H9 (cell line): ENCODE data around the gene POLR1C. TPM values are rescaled to one million over a fixed set of nuclear protein-coding genes. Genes with fewer than 3 reads are reported as not detected.

Experiments used
- DNase-seq: peaks from one replicate; pipeline ENCODE4 v3.0.0-alpha.2; 2017
- H2AFZ ChIP-seq: one replicate; pipeline ENCODE4 v1.6.1; 2013; ENCODE audit warnings: mild to moderate bottlenecking, low read length, control low read depth, moderate library complexity
- H2AK5ac ChIP-seq: 2 replicates; pipeline ENCODE4 v1.6.1; 2013; ENCODE audit warnings: low read length, control low read depth, mixed read lengths; ENCODE audit not compliant: insufficient read length
- H2BK120ac ChIP-seq: one replicate; pipeline ENCODE4 v1.6.1; 2013; ENCODE audit warnings: low read depth, mild to moderate bottlenecking, low read length, control low read depth, inconsistent platforms; ENCODE audit not compliant: poor library complexity, severe bottlenecking
- H2BK12ac ChIP-seq: 2 replicates; pipeline ENCODE4 v1.6.1; 2013; ENCODE audit warnings: low read length, control low read depth, mixed read lengths, low read depth; ENCODE audit not compliant: insufficient read length
- H2BK15ac ChIP-seq: 2 replicates; pipeline ENCODE4 v1.6.1; 2013; ENCODE audit warnings: low read depth, low read length, control low read depth
- H2BK20ac ChIP-seq: one replicate; pipeline ENCODE4 v1.6.1; 2013; ENCODE audit warnings: low read depth, mild to moderate bottlenecking, low read length, control low read depth, inconsistent platforms; ENCODE audit not compliant: poor library complexity, severe bottlenecking
- H2BK5ac ChIP-seq: 2 replicates; pipeline ENCODE4 v1.6.1; 2013; ENCODE audit warnings: low read length, control low read depth, mixed read lengths; ENCODE audit not compliant: insufficient read length
- H3K14ac ChIP-seq: 2 replicates; pipeline ENCODE4 v1.6.1; 2013; ENCODE audit warnings: low read length, control low read depth; ENCODE audit not compliant: insufficient read depth
- H3K18ac ChIP-seq: 2 replicates; pipeline ENCODE4 v1.6.1; 2013; ENCODE audit warnings: low read depth, mild to moderate bottlenecking, mixed read lengths, low read length, control low read depth; ENCODE audit not compliant: insufficient read length
- H3K23ac ChIP-seq: 2 replicates; pipeline ENCODE4 v1.6.1; 2013; ENCODE audit warnings: low read length, control low read depth, mixed read lengths, low read depth; ENCODE audit not compliant: insufficient read length
- H3K23me2 ChIP-seq: 2 replicates; pipeline ENCODE4 v1.6.1; 2013; ENCODE audit warnings: low read depth, mild to moderate bottlenecking, mixed read lengths, low read length, control low read depth; ENCODE audit not compliant: insufficient read length, poor library complexity, severe bottlenecking
- H3K27ac ChIP-seq: 2 replicates; pipeline ENCODE4 v1.5.1; 2013; ENCODE audit warnings: low read length, control low read depth, mixed read lengths, low read depth; ENCODE audit not compliant: insufficient read length
- H3K27me3 ChIP-seq: 2 replicates; pipeline ENCODE4 v1.6.1; 2013; ENCODE audit warnings: low read length, control low read depth, inconsistent platforms; ENCODE audit not compliant: insufficient read depth
- H3K4ac ChIP-seq: 2 replicates; pipeline ENCODE4 v1.6.1; 2013; ENCODE audit warnings: low read depth, mild to moderate bottlenecking, control low read depth, inconsistent platforms, low read length, moderate library complexity
- H3K4me1 ChIP-seq: 2 replicates; pipeline ENCODE4 v1.6.1; 2013; ENCODE audit warnings: low read length, control low read depth, inconsistent platforms; ENCODE audit not compliant: insufficient read depth
- H3K4me2 ChIP-seq: 2 replicates; pipeline ENCODE4 v1.6.1; 2013; ENCODE audit warnings: low read length, control low read depth, mixed read lengths; ENCODE audit not compliant: insufficient read length, insufficient read depth
- H3K56ac ChIP-seq: 2 replicates; pipeline ENCODE4 v1.6.1; 2013; ENCODE audit warnings: low read depth, mild to moderate bottlenecking, mixed read lengths, low read length, control low read depth; ENCODE audit not compliant: insufficient read length
- H3K79me1 ChIP-seq: 2 replicates; pipeline ENCODE4 v1.6.1; 2013; ENCODE audit warnings: low read depth, mild to moderate bottlenecking, moderate library complexity, low read length, control low read depth, inconsistent platforms; ENCODE audit not compliant: insufficient read depth, poor library complexity, severe bottlenecking
- H3K79me2 ChIP-seq: 2 replicates; pipeline ENCODE4 v1.6.1; 2013; ENCODE audit warnings: low read length, control low read depth, inconsistent platforms; ENCODE audit not compliant: insufficient read depth
- H3K9ac ChIP-seq: 2 replicates; pipeline ENCODE4 v1.6.1; 2013; ENCODE audit warnings: low read length, control low read depth, mixed read lengths; ENCODE audit not compliant: insufficient read length; ENCODE audit errors: extremely low read depth
- H3K9me3 ChIP-seq: one replicate; pipeline ENCODE4 v1.6.1; 2013; ENCODE audit warnings: low read depth, low read length, inconsistent platforms; ENCODE audit not compliant: control insufficient read depth
- H3T11ph ChIP-seq: one replicate; pipeline ENCODE4 v1.6.1; 2013; ENCODE audit warnings: mild to moderate bottlenecking, low read length, control low read depth, inconsistent platforms
- H4K20me1 ChIP-seq: one replicate; pipeline ENCODE4 v1.6.1; 2013; ENCODE audit not compliant: control insufficient read depth, insufficient read length, insufficient read depth
- H4K5ac ChIP-seq: 2 replicates; pipeline ENCODE4 v1.6.1; 2013; ENCODE audit warnings: low read depth, mild to moderate bottlenecking, mixed read lengths, low read length, control low read depth; ENCODE audit not compliant: insufficient read length
- H4K8ac ChIP-seq: replicated peaks from 2 replicates; pipeline ENCODE4 v1.6.1; 2013; ENCODE audit warnings: low read length, control low read depth, mixed read lengths, low read depth; ENCODE audit not compliant: insufficient read length
- H4K91ac ChIP-seq: 2 replicates; pipeline ENCODE4 v1.6.1; 2013; ENCODE audit warnings: low read depth, mild to moderate bottlenecking, moderate library complexity, mixed read lengths, low read length, control low read depth; ENCODE audit not compliant: insufficient read length
- H3K27ac Mint-ChIP-seq, 3 experiments: 2 replicates in 2 of 3; 3 replicates in 1 of 3; pipeline ENCODE4 v1.8.0; 2020 to 2021; ENCODE audit warnings: mixed read lengths in 3 of 3, mild to moderate bottlenecking in 1 of 3, moderate library complexity in 1 of 3
- H3K27me3 Mint-ChIP-seq: 2 replicates; pipeline ENCODE4 v1.8.0; 2021; ENCODE audit warnings: low read depth, mild to moderate bottlenecking, moderate library complexity, mixed read lengths
- H3K36me3 Mint-ChIP-seq, 3 experiments: 2 replicates in 2 of 3; 3 replicates in 1 of 3; pipeline ENCODE4 v1.8.0; 2020 to 2021; ENCODE audit warnings: low read depth in 3 of 3, mixed read lengths in 3 of 3; ENCODE audit not compliant: insufficient read depth in 1 of 3
- H3K4me1 Mint-ChIP-seq, 2 experiments: 2 replicates each; pipeline ENCODE4 v1.8.0; 2020; ENCODE audit warnings: mixed read lengths in 2 of 2
- H3K4me3 Mint-ChIP-seq, 2 experiments: 2 replicates in 1 of 2; 3 replicates in 1 of 2; pipeline ENCODE4 v1.8.0; 2020 to 2021; ENCODE audit warnings: mild to moderate bottlenecking in 2 of 2, mixed read lengths in 2 of 2, moderate library complexity in 1 of 2
- H3K9me3 Mint-ChIP-seq, 2 experiments: 2 replicates in 1 of 2; 3 replicates in 1 of 2; pipeline ENCODE4 v1.8.0; 2020; ENCODE audit warnings: mild to moderate bottlenecking in 2 of 2, mixed read lengths in 2 of 2, moderate library complexity in 1 of 2
- CTCF ChIP-seq: fragments of 200-600 bp; sonication (generic); conservative IDR thresholded peaks from 3 replicates; pipeline ENCODE4 v1.8.0; 2021; ENCODE audit warnings: antibody characterized with exemption, mild to moderate bottlenecking
- WGBS: extraction: QIAGEN DNeasy Blood & Tissue Kit; methylation state at CpG from one replicate; pipeline ENCODE4 v1.1.7; 2013; ENCODE audit warnings: missing lambda C conversion rate, low lambda C conversion rate, mixed read lengths; ENCODE audit not compliant: insufficient read length; ENCODE audit errors: extremely low coverage; 5-methylcytosine and 5-hydroxymethylcytosine counted together
- total RNA-seq: library from RNA; stranded (reverse); gene quantifications from 2 replicates; pipeline ENCODE4 v1.2.1, GENCODE V29; 2021

POLR1C gene
- total RNA-seq, 1 experiment from 2014 or later: 75.8 TPM

- H3T11ph ChIP-seq: no peak overlapping the region
- no peak overlapping the region for H2BK15ac ChIP-seq
- no peak overlapping the region for H4K91ac ChIP-seq
- no peaks in the 10 kb centered on the region for H3K9me3 ChIP-seq
- no peak overlapping the region for H2AK5ac ChIP-seq
- peaks cover 42 to 81% (median 69%) of the 10 kb centered on the region in 3 experiments; a peak in 6 of 7 replicates for H3K36me3 Mint-ChIP-seq
- no peak overlapping the region for H2BK5ac ChIP-seq
- no peaks in the 10 kb centered on the region for H3K23me2 ChIP-seq
- H3K4ac ChIP-seq: no peak overlapping the region
- no peak overlapping the region for H3K4me3 Mint-ChIP-seq
- H3K4me1 ChIP-seq: no peaks in the 10 kb centered on the region
- no peak overlapping the region for H3K56ac ChIP-seq
- H4K20me1 ChIP-seq: no peaks in the 10 kb centered on the region
- no peaks in the 10 kb centered on the region for H3K4me1 Mint-ChIP-seq
- H3K14ac ChIP-seq: no peak overlapping the region
- H2BK20ac ChIP-seq: no peak overlapping the region
- H3K18ac ChIP-seq: no peak overlapping the region
- no peak overlapping the region for H3K27ac ChIP-seq
- DNase-seq: no peak
- no peak overlapping the region for H3K23ac ChIP-seq
- no peak overlapping the region for H2BK12ac ChIP-seq
- H3K4me2 ChIP-seq: no peak overlapping the region
- no peak overlapping the region for H4K8ac ChIP-seq
- no peak overlapping the region for H3K27ac Mint-ChIP-seq
- WGBS: no CpG with 5 or more reads among the region's 8 CpGs
- H3K79me1 ChIP-seq: no peaks in the 10 kb centered on the region
- no peaks in the 10 kb centered on the region for H3K79me2 ChIP-seq
- H2BK120ac ChIP-seq: no peak overlapping the region
- no peaks in the 10 kb centered on the region for H3K9me3 Mint-ChIP-seq
- H3K9ac ChIP-seq: no peak overlapping the region
- H2AFZ ChIP-seq: no peak overlapping the region
- TF ChIP-seq CTCF: no peak
- H3K27me3 ChIP-seq: no peaks in the 10 kb centered on the region
- no peaks in the 10 kb centered on the region for H3K27me3 Mint-ChIP-seq
- H4K5ac ChIP-seq: no peak overlapping the region
Measured at GRCh38 chr6:43541774-43542471, 25.0 kb downstream of the POLR1C start.
